Heart right ventricle (tissue), 16 donors: ENCODE results near the gene NOTUM. TPM values are rescaled to one million over a fixed set of nuclear protein-coding genes. Genes with fewer than 3 reads are reported as not detected.
A peak's percentile ranks its signal among the peaks of the same experiment; 100 is the strongest.

Experiments
- ATAC-seq, 8 donors: fragments of 200-7000 bp; cut with Tn5 transposase; one replicate each; pipeline ENCODE4 v1.9.1; 2020; ENCODE audit warnings: mild to moderate bottlenecking in 8 of 8, moderate library complexity in 8 of 8, moderate number of reproducible peaks in 1 of 8
- DNase-seq, 2 donors: peaks; one replicate each; pipeline ENCODE4 v3.0.0-alpha.2; 2020
- H3K27ac ChIP-seq, 10 donors: fragments of 200-600 bp; sonication (generic) in 2 of 10; one replicate each; pipeline versions ENCODE4 v1.5.0 to v1.8.0; 2020 to 2022; ENCODE audit warnings: mild to moderate bottlenecking in 3 of 10
- H3K27me3 ChIP-seq, 7 donors: fragments of 200-600 bp; one replicate each; pipeline ENCODE4 v1.8.0; 2021 to 2022; ENCODE audit warnings: mild to moderate bottlenecking in 2 of 7
- H3K36me3 ChIP-seq, 9 donors: fragments of 200-600 bp; sonication (generic) in 1 of 9; one replicate each; pipeline versions ENCODE4 v1.5.0 to v1.8.0; 2020 to 2022; ENCODE audit warnings: mild to moderate bottlenecking in 2 of 9
- H3K4me1 ChIP-seq, 9 donors: fragments of 200-600 bp; sonication (generic) in 1 of 9; one replicate each; pipeline versions ENCODE4 v1.5.0 to v1.8.0; 2020 to 2022; ENCODE audit warnings: mild to moderate bottlenecking in 4 of 9
- H3K4me3 ChIP-seq, 10 donors: fragments of 200-600 bp; sonication (generic) in 2 of 10; one replicate each; pipeline versions ENCODE4 v1.5.0 to v1.8.0; 2020 to 2022; ENCODE audit warnings: mild to moderate bottlenecking in 7 of 10, moderate library complexity in 2 of 10
- H3K9me3 ChIP-seq, 11 donors: fragments of 200-600 bp in 10 of 11; sonication (generic) in 2 of 11; one replicate each; pipeline versions ENCODE4 v1.5.0 to v1.8.0; 2013 to 2022; ENCODE audit warnings: mild to moderate bottlenecking in 2 of 11, control low read depth in 1 of 11, moderate library complexity in 1 of 11
- WGBS, 2 donors: extraction: QIAGEN DNeasy Blood & Tissue Kit; methylation state at CpG; one replicate each; pipeline ENCODE4 v1.1.7; 2013; ENCODE audit warnings: inconsistent platforms in 1 of 2; 5-methylcytosine and 5-hydroxymethylcytosine counted together
- intact Hi-C, 10 donors: fragments of 100-400 bp; cut with DNase I; formaldehyde crosslinking; loops; one replicate each; pipeline versions ENCODE4 v1.11.1 to v1.14.2; 2022
- polyA plus RNA-seq, 2 donors: library from polyadenylated mRNA; stranded (reverse); fragments of 200-250 nt; gene quantifications; one replicate each; pipeline ENCODE4 v1.2.3, GENCODE V29; 2013
- total RNA-seq, 10 donors: library from RNA; stranded (reverse); fragmentation: NEBNext Ultra II Directional in 3 of 10; extraction: Animal tissue kit (Norgen Biotek cat#: 25700) in 3 of 10; gene quantifications; one replicate each; pipeline versions ENCODE4 v1.2.1 to v1.2.4, GENCODE V29; 2021 to 2023
- TF ChIP-seq, protein P1 (sequence below), 9 donors: fragments of 200-600 bp; sonication (generic) in 2 of 9; IDR thresholded peaks; one replicate each; pipeline versions ENCODE4 v1.5.0 to v1.8.0; 2021 to 2022; ENCODE audit warnings: antibody characterized with exemption in 9 of 9, mild to moderate bottlenecking in 5 of 9, moderate library complexity in 1 of 9
- donor health status: Arrhythmogenic right ventricular cardiomyopathy.
- donor health status: ischemic (EF 13 %, LVEDD 7.1; RV severe dilation, severe dysfunction).
- donor health status: healthy with polysubstance abuse.
- donor health status: DM: no; HTN: yes; CAD: no.
- donor health status: DM: no; HTN: no; CAD: no.
- donor health status: ischemic (EF 25% LVEDD 6.9; RV normal size, moderate dysfunction).
- donor health status: ischemic (EF 25% LVEDD 5.7; RV mildly dilated, moderate dysfunction).
- donor health status: healthy.
- donor health status: DM: yes; HTN: yes; CAD: no.
- donor health status: Ischemic cardiomyopathy.
- donor health status: ischemic (EF 35%, LVEDD 5.7; RV mildly dilated, moderate dysfunction).
- donor health status: nonischemic (EF 11% LVEDD 7.7; RV severe dilation, severe dysfunction).
- donor health status: DM: yes; HTN: yes; CAD: no.
- donor health status: PGD.
- donor health status: ischemic (EF 29% LVEDD 5.4; RV normal size, mild dysfunction).
- donor health status: nonischemic (EF 23%, LVEDD 6.1; RV moderate dilation, normal function).

The NOTUM gene
- total and polyA plus RNA-seq, 12 donors: 0.22 to 1.5 (median 0.65) TPM; not detected in 5

DNA sequence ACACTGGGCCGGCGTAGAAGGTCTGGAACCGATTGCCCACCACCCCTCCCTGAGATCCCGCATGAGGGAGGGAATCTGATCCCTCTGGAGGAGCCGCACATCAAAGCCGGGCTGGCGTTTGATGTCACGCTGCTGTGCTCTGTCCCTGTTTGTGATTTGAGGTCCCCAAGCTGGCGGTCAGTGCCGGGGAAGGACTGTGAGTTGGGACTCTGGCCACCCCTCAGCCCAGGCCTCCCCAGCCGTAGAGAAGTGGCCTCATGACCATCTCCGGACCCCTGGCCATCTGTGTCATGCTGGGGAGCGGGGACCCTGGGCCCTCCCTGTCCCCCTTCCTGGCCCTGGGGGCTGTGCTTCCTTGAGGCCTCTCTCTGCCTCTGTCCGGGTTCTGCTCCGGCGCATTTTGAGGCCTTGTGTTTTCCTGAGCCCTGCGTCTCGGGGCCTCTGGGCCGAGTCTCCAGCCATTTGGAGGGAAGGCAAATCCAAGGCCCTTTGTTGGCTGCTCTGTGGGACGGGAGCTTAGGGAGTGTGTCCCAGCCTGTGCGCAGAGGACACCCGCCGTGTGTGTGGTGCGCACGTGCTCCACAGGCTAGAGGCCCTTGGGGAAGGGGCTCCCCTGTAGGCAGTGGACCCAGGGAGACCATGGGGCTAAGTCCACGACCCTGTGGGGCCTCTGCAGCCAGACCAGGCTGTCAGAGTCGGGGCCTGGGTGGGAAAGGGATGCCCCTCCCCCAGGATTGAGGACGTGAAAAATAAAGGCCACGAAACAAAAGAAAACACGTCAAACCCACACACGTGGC, 31.5 kb upstream of the NOTUM start:
- Histone ChIP-seq H3K4me3 (peak overlapping the region in 6 of 10 donors; percentile 6 to 38 (median 24)), H3K36me3 (peaks cover 0 to 51% (median 0%) of the 10 kb centered on the region in 9 donors), H3K4me1 (peaks cover 4 to 25% (median 18%) of the 10 kb centered on the region in 9 donors), H3K9me3 (no peaks in the 10 kb centered on the region), H3K27ac (peak overlapping the region; percentile 55 to 89 (median 76)), H3K27me3 (no peaks in the 10 kb centered on the region)
- peak in 6 of 8 donors; percentile 3 to 20 (median 10) for ATAC-seq
- no peak for DNase-seq
- 72 to 77% methylated on average over 31 of the region's 31 CpGs for WGBS, 2 donors
- intact Hi-C loops: no loop called here
- TF ChIP-seq, protein P1, sequence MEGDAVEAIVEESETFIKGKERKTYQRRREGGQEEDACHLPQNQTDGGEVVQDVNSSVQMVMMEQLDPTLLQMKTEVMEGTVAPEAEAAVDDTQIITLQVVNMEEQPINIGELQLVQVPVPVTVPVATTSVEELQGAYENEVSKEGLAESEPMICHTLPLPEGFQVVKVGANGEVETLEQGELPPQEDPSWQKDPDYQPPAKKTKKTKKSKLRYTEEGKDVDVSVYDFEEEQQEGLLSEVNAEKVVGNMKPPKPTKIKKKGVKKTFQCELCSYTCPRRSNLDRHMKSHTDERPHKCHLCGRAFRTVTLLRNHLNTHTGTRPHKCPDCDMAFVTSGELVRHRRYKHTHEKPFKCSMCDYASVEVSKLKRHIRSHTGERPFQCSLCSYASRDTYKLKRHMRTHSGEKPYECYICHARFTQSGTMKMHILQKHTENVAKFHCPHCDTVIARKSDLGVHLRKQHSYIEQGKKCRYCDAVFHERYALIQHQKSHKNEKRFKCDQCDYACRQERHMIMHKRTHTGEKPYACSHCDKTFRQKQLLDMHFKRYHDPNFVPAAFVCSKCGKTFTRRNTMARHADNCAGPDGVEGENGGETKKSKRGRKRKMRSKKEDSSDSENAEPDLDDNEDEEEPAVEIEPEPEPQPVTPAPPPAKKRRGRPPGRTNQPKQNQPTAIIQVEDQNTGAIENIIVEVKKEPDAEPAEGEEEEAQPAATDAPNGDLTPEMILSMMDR (IDR thresholded peaks at IDR 0.05): no peak

DNA sequence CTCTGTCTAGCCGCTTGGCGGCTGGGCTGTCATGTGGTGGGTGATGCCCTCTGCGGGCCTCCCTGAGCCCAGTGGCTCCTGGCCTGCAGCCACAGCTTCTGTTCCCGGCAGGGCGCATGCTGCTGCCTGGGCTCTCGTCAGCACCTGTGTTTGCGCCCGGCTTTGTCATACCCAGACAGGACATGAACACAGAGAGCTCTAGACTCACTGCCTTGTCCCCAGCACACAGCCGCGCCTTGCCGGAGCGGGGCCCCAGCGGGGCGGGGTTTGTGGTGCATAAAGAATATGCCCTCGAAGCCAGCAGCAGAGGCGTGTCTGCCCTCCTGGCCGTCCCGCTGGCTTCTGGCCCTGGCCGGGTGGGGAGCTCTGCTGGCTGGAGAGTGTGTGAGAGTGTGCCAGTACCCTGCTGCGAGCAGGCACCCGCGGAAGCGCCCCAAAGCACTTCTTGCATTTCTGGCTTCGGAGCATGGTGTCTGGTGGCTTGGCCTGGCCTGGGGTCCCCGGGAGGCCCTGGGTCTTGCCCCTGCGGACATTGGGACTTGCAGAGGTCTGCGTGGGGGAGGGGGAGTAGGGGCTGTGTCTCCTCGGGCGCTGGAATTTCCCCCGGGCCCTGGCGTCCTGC, 30.8 kb upstream of the NOTUM start:
- DNase-seq: peak; percentile 73 to 76
- no peaks in the 10 kb centered on the region for H3K9me3 ChIP-seq
- TF ChIP-seq, protein P1 (IDR thresholded peaks at IDR 0.05): peak in 3 of 9 donors; percentile 6 to 33 (median 22)
- no peaks in the 10 kb centered on the region for H3K27me3 ChIP-seq
- peaks cover 4 to 25% (median 18%) of the 10 kb centered on the region in 9 donors for H3K4me1 ChIP-seq
- intact Hi-C loops: no loop called here
- 39 to 41% methylated on average over 31 of the region's 31 CpGs for whole genome bisulfite sequencing, 2 donors
- ATAC-seq: peak; percentile 84 to 95 (median 90)
- H3K27ac ChIP-seq: peak overlapping the region; percentile 55 to 89 (median 76)
- peak overlapping the region in 6 of 10 donors; percentile 6 to 38 (median 24) for H3K4me3 ChIP-seq
- H3K36me3 ChIP-seq: peaks cover 0 to 52% (median 0%) of the 10 kb centered on the region in 9 donors

DNA sequence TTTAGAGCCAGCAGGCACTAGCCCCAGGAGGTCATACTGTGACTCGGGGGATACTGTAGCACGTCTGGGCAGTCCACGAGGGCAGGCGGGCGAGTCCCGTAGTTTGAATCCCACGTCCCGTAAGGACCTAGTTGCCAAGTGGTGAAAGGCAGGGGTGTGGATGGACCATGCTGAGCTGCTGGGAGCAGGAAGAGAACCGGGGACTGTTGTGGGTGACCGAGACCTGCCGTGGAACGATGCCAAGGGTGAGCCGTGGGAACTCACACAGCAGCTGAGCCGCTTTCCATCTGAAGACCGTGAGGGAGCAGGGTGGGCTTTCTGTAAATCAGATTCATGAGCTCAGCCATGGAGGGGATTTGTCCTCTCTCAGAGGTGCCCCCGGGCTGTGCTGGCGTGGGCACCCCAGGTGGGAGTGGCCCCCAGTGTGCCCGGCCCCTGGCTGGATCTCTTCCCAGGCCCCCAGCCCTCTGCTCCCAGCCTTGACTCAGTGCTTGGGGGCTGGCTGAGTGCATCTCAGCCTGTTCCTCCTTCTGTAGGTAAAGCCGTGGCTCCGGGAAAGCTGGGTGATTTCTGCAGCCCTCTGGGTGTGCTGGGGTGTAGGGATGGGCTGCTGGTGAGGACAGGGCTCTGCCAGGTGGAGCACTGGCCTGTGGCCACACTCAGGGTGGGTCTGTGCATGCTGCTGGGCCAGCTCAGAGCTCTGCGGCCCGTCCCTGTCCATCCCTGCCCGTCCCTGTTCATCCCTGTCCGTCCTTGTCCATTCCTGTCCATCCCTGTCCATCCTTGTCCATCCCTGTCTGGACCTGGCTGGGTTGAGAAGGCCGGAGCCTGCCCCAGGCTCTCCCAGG, 30.1 kb upstream of the NOTUM start:
- Histone ChIP-seq H3K4me3 (no peak overlapping the region), H3K36me3 (peaks cover 0 to 54% (median 0%) of the 10 kb centered on the region in 9 donors), H3K27me3 (no peaks in the 10 kb centered on the region), H3K27ac (peak overlapping the region in 9 of 10 donors; percentile 31 to 89 (median 77)), H3K9me3 (no peaks in the 10 kb centered on the region), H3K4me1 (peaks cover 4 to 25% (median 18%) of the 10 kb centered on the region in 9 donors)
- ATAC-seq: peak in 1 of 8 donors; percentile 25
- 75 to 79% methylated on average over 25 of the region's 25 CpGs for WGBS, 2 donors
- TF ChIP-seq, protein P1 (IDR thresholded peaks at IDR 0.05): no peak
- DNase-seq: no peak
- intact Hi-C loops: no loop called here
